HCT116 (cell line): Measurements from ENCODE around the gene SHISAL2B. TPM values are rescaled to one million over a fixed set of nuclear protein-coding genes. Genes with fewer than 3 reads are reported as not detected.
"Not testable (repeated sequence)": the region's sequence is repeated elsewhere in the genome, so short reads cannot be mapped to it uniquely, and the experiment has no call there.

Experiments used
- ATAC-seq: fragments of 200-7000 bp; cut with Tn5 transposase; 2 replicates; pipeline ENCODE4 v1.9.1; 2020; ENCODE audit warnings: mild to moderate bottlenecking, moderate library complexity
- BruUV-seq: library from RNA; stranded (reverse); fragments of 400-500 nt; replicated peaks from 2 replicates; lab custom pipeline; 2021; lab: Mats Ljungman, UMichigan
- CTCF ChIA-PET: fragments of 300-600 bp; sonication (Branson Sonifier 250); formaldehyde crosslinking; loops from one replicate; lab custom pipeline; 2021; ENCODE audit warnings: antibody characterized with exemption; lab: Charles Lee
- POLR2A ChIA-PET: fragments of 300-600, 350-600 bp; sonication (Branson Sonifier 250); formaldehyde crosslinking; loops from one replicate; lab custom pipeline; 2021; ENCODE audit warnings: antibody characterized with exemption; lab: Charles Lee
- RAD21 ChIA-PET, 2 experiments: fragments of 300-600 bp; sonication (Branson Sonifier 250); formaldehyde crosslinking; loops; one replicate each; lab custom pipeline; 2023; ENCODE audit warnings: low total read pairs in 2 of 2; ENCODE audit not compliant: uncharacterized antibody in 2 of 2, unreplicated experiment in 2 of 2, low non-redundant PET in 1 of 2; lab: Charles Lee
- DNase-seq: peaks from one replicate; pipeline ENCODE4 v3.0.0-alpha.2; 2010; ENCODE audit warnings: low read depth, low spot score
- H2AFZ ChIP-seq: fragments of 200-600 bp; shearing (Covaris generic), sonication (generic); 2 replicates; pipeline ENCODE4 v1.6.1; 2017; ENCODE audit warnings: low read depth, mixed run types, mixed read lengths, antibody characterized with exemption, low read length; ENCODE audit not compliant: poor library complexity, severe bottlenecking
- H3K27ac ChIP-seq: 2 replicates; pipeline ENCODE4 v1.5.1; 2012; ENCODE audit warnings: low read depth, low read length
- H3K27me3 ChIP-seq: fragments of 200-600 bp; sonication (generic); 2 replicates; pipeline ENCODE4 v1.6.1; 2016; ENCODE audit warnings: mixed run types, low read length, mixed read lengths; ENCODE audit not compliant: insufficient read depth
- H3K36me3 ChIP-seq, 2 experiments: fragments of 200-500 bp in 1 of 2; fragments of 200-600 bp in 1 of 2; sonication (Bioruptor generic) in 1 of 2; sonication (generic) in 1 of 2; 2 replicates each; pipeline versions ENCODE4 v1.5.1 to v1.6.1; 2014 to 2016; ENCODE audit warnings: low read length in 2 of 2, inconsistent platforms in 1 of 2, mixed read lengths in 1 of 2, mixed run types in 1 of 2; ENCODE audit not compliant: insufficient read depth in 2 of 2, control insufficient read depth in 1 of 2
- H3K4me1 ChIP-seq, 2 experiments: fragments of 200-600 bp in 1 of 2; sonication (generic) in 1 of 2; 2 replicates each; pipeline versions ENCODE4 v1.5.1 to v1.6.1; 2012 to 2017; ENCODE audit warnings: low read length in 2 of 2, inconsistent platforms in 1 of 2, mild to moderate bottlenecking in 1 of 2, mixed read lengths in 1 of 2, mixed run types in 1 of 2, moderate library complexity in 1 of 2; ENCODE audit not compliant: insufficient read depth in 2 of 2, control insufficient read depth in 1 of 2
- H3K4me2 ChIP-seq: fragments of 200-600 bp; sonication (generic); 2 replicates; pipeline ENCODE4 v1.6.1; 2017; ENCODE audit warnings: mixed run types, low read length, mixed read lengths
- H3K4me3 ChIP-seq, 2 experiments: fragments of 200-600 bp in 1 of 2; sonication (generic) in 1 of 2; replicated peaks in 1 of 2; 2 replicates each; pipeline ENCODE4 v1.5.1; 2011 to 2016; ENCODE audit warnings: low read length in 2 of 2, control low read depth in 1 of 2, low read depth in 1 of 2, mild to moderate bottlenecking in 1 of 2, mixed read lengths in 1 of 2, mixed run types in 1 of 2
- H3K79me2 ChIP-seq: fragments of 200-600 bp; sonication (generic); 2 replicates; pipeline ENCODE4 v1.6.1; 2017; ENCODE audit warnings: mild to moderate bottlenecking, mixed run types, low read length, moderate library complexity, mixed read lengths; ENCODE audit not compliant: insufficient read depth
- H3K9ac ChIP-seq: fragments of 200-600 bp; sonication (generic); 2 replicates; pipeline ENCODE4 v1.6.1; 2016; ENCODE audit warnings: low read length, mixed read lengths
- H3K9me2 ChIP-seq: fragments of 200-600 bp; sonication (generic), shearing (Covaris generic); 2 replicates; pipeline ENCODE4 v1.6.1; 2017; ENCODE audit warnings: mixed run types, mild to moderate bottlenecking, moderate library complexity; ENCODE audit not compliant: insufficient read depth
- H3K9me3 ChIP-seq, 2 experiments: fragments of 200-500 bp in 1 of 2; fragments of 200-600 bp in 1 of 2; sonication (Bioruptor generic) in 1 of 2; sonication (generic) in 1 of 2; 2 replicates each; pipeline ENCODE4 v1.6.1; 2014 to 2017; ENCODE audit warnings: low read length in 2 of 2, mixed read lengths in 2 of 2, inconsistent platforms in 1 of 2, low read depth in 1 of 2, mild to moderate bottlenecking in 1 of 2, mixed run types in 1 of 2, moderate library complexity in 1 of 2; ENCODE audit not compliant: control insufficient read depth in 1 of 2, insufficient read depth in 1 of 2
- H4K20me1 ChIP-seq: fragments of 200-600 bp; sonication (generic), shearing (Covaris generic); 2 replicates; pipeline ENCODE4 v1.6.1; 2017; ENCODE audit warnings: mixed run types, mild to moderate bottlenecking, moderate library complexity; ENCODE audit not compliant: insufficient read depth
- CBX3 ChIP-seq: IDR thresholded peaks from 2 replicates; pipeline ENCODE4 v1.6.1; 2012; ENCODE audit warnings: low read depth
- ELF1 ChIP-seq: IDR thresholded peaks from 2 replicates; pipeline ENCODE4 v1.6.1; 2012; ENCODE audit warnings: low read depth, borderline replicate concordance
- EZH2 ChIP-seq: fragments of 200-600 bp; sonication (generic); IDR thresholded peaks from 2 replicates; pipeline ENCODE4 v1.6.1; 2017; ENCODE audit warnings: antibody characterized with exemption, mixed run types
- EZH2phosphoT487 ChIP-seq: fragments of 200-600 bp; IDR thresholded peaks from 2 replicates; pipeline ENCODE4 v1.6.1; 2018; ENCODE audit warnings: antibody characterized with exemption, borderline replicate concordance
- MAX ChIP-seq: IDR thresholded peaks from 2 replicates; pipeline ENCODE4 v1.6.1; 2012
- POLR2AphosphoS5 ChIP-seq: IDR thresholded peaks from 2 replicates; pipeline ENCODE4 v1.6.1; 2011; ENCODE audit warnings: mild to moderate bottlenecking, low read depth, low read length, moderate library complexity
- intact Hi-C: fragments of 100-400 bp; cut with micrococcal nuclease; formaldehyde crosslinking; loops from 2 replicates; pipeline ENCODE4 v1.10.0; 2022
- total RNA-seq: library from RNA; stranded (reverse); gene quantifications from one replicate; pipeline ENCODE4 v1.2.1, GENCODE V29; 2021; ENCODE audit not compliant: unreplicated experiment

SHISAL2B gene
- total RNA-seq, 1 experiment from 2014 or later, result not detected

- POLR2A ChIA-PET, result no interaction called here
Observed at GRCh38 chr5:64700765-64701164, 10.5 kb downstream of the SHISAL2B start.

GRCh38 chr5:64706074-64706473 lies 15.8 kb downstream of the SHISAL2B start:
- H3K79me2 ChIP-seq, RAD21 ChIA-PET, intact Hi-C loops, H3K4me2 ChIP-seq, H3K27me3 ChIP-seq, H3K27ac ChIP-seq, H3K36me3 ChIP-seq, H2AFZ ChIP-seq, BruUV-seq, DNase-seq, H3K4me1 ChIP-seq, H3K9ac ChIP-seq, H3K9me3 ChIP-seq, H3K4me3 ChIP-seq, H4K20me1 ChIP-seq, H3K9me2 ChIP-seq, POLR2A ChIA-PET, ATAC-seq, CTCF ChIA-PET: not testable (repeated sequence)

More at GRCh38 chr5:64700765-64701164, 10.5 kb downstream of the SHISAL2B start:
- no peak for DNase-seq
- Histone ChIP-seq H3K27ac (no peak overlapping the region), H3K9me3 (no peaks in the 10 kb centered on the region), H3K27me3 (no peaks in the 10 kb centered on the region), H3K4me2 (no peak overlapping the region), H3K4me1 (no peaks in the 10 kb centered on the region), H2AFZ (no peak overlapping the region), H3K9me2 (no peaks in the 10 kb centered on the region), H3K9ac (no peak overlapping the region), H3K79me2 (no peaks in the 10 kb centered on the region), H3K36me3 (no peaks in the 10 kb centered on the region), H3K4me3 (no peak overlapping the region), H4K20me1 (no peaks in the 10 kb centered on the region)
- intact Hi-C loops, result no loop called here
- TF ChIP-seq ELF1 (no peak), CBX3 (no peak), MAX (no peak), EZH2phosphoT487 (no peak), EZH2 (no peak), POLR2AphosphoS5 (no peak)
- BruUV-seq, result no TSS peak
- CTCF ChIA-PET, result no interaction called here
- RAD21 ChIA-PET, result no interaction called here
- ATAC-seq, result no peak
